SK-N-SH (cell line): Measurements from ENCODE around the gene TRIM29. TPM values are rescaled to one million over a fixed set of nuclear protein-coding genes. Genes with fewer than 3 reads are reported as not detected.

Experiments
- CTCF ChIA-PET: fragments of 300-600, 350-600 bp; formaldehyde crosslinking; extraction: SDS; loops from one replicate; lab custom pipeline; 2021; lab: Yijun Ruan, JAX
- POLR2A ChIA-PET: fragments of 350-600 bp; sonication (Branson Sonifier 250); formaldehyde crosslinking; extraction: SDS; loops from one replicate; lab custom pipeline; 2020; ENCODE audit warnings: antibody characterized with exemption, inconsistent platforms; lab: Yijun Ruan, JAX
- DNase-seq: peaks from one replicate; pipeline ENCODE4 v3.0.0; 2012
- H2AFZ ChIP-seq: fragments of 200-600 bp; sonication (generic); 2 replicates; pipeline ENCODE4 v1.8.1; 2016; ENCODE audit warnings: antibody characterized with exemption, mild to moderate bottlenecking, low read depth
- H3F3A ChIP-seq: fragments of 200-600 bp; sonication (generic); replicated peaks from 2 replicates; pipeline ENCODE3; 2016; ENCODE audit warnings: antibody characterized with exemption, mild to moderate bottlenecking; ENCODE audit not compliant: insufficient read depth
- H3K27ac ChIP-seq, 2 experiments: fragments of 200-500 bp in 1 of 2; fragments of 200-600 bp in 1 of 2; sonication (Bioruptor generic) in 1 of 2; sonication (generic), shearing (Covaris generic) in 1 of 2; 2 replicates each; pipeline versions ENCODE4 v1.5.1 to v1.6.1; 2014 to 2016; ENCODE audit warnings: low read depth in 2 of 2, inconsistent platforms in 1 of 2, low read length in 1 of 2, mild to moderate bottlenecking in 1 of 2, mixed read lengths in 1 of 2
- H3K27me3 ChIP-seq: fragments of 200-600 bp; sonication (generic), shearing (Covaris generic); 2 replicates; pipeline ENCODE4 v1.6.1; 2016; ENCODE audit warnings: mixed run types; ENCODE audit not compliant: insufficient read depth
- H3K36me3 ChIP-seq, 2 experiments: fragments of 200-500 bp in 1 of 2; fragments of 200-600 bp in 1 of 2; sonication (Bioruptor generic) in 1 of 2; sonication (generic) in 1 of 2; replicated peaks in 1 of 2; 2 replicates each; pipeline versions ENCODE3 to v1.5.1; 2014 to 2016; ENCODE audit warnings: low read length in 1 of 2, mild to moderate bottlenecking in 1 of 2; ENCODE audit not compliant: insufficient read depth in 2 of 2, control insufficient read depth in 1 of 2
- H3K4me1 ChIP-seq, 2 experiments: fragments of 200-500 bp in 1 of 2; fragments of 200-600 bp in 1 of 2; sonication (Bioruptor generic) in 1 of 2; sonication (generic), shearing (Covaris generic) in 1 of 2; 2 replicates each; pipeline versions ENCODE4 v1.5.1 to v1.6.1; 2014 to 2016; ENCODE audit warnings: low read depth in 1 of 2, low read length in 1 of 2, mixed run types in 1 of 2; ENCODE audit not compliant: insufficient read depth in 2 of 2, control insufficient read depth in 1 of 2
- H3K4me2 ChIP-seq: fragments of 200-600 bp; sonication (generic), shearing (Covaris generic); 2 replicates; pipeline ENCODE4 v1.6.1; 2017; ENCODE audit warnings: mixed run types
- H3K4me3 ChIP-seq, 2 experiments: fragments of 200-500 bp in 1 of 2; fragments of 200-600 bp in 1 of 2; sonication (Bioruptor generic) in 1 of 2; sonication (generic), shearing (Covaris generic) in 1 of 2; 2 replicates each; pipeline versions ENCODE4 v1.5.1 to v1.8.1; 2014 to 2016; ENCODE audit warnings: low read depth in 2 of 2, inconsistent platforms in 1 of 2, low read length in 1 of 2, mild to moderate bottlenecking in 1 of 2, mixed read lengths in 1 of 2, moderate library complexity in 1 of 2
- H3K79me2 ChIP-seq: fragments of 200-600 bp; sonication (generic); 2 replicates; pipeline ENCODE4 v1.8.1; 2017; ENCODE audit warnings: mild to moderate bottlenecking; ENCODE audit not compliant: insufficient read depth
- H3K9ac ChIP-seq: fragments of 200-600 bp; sonication (generic); 2 replicates; pipeline ENCODE4 v1.6.1; 2017; ENCODE audit warnings: mixed run types
- H3K9me2 ChIP-seq: fragments of 200-600 bp; sonication (generic); 2 replicates; pipeline ENCODE4 v1.6.1; 2017; ENCODE audit warnings: mixed run types
- H3K9me3 ChIP-seq: fragments of 200-600 bp; sonication (generic); 2 replicates; pipeline ENCODE4 v1.6.1; 2017; ENCODE audit warnings: mixed run types, mild to moderate bottlenecking, moderate library complexity
- H4K20me1 ChIP-seq: fragments of 200-600 bp; sonication (generic); 2 replicates; pipeline ENCODE4 v1.6.1; 2017; ENCODE audit warnings: mild to moderate bottlenecking, mixed run types; ENCODE audit not compliant: insufficient read depth
- CTCF ChIP-seq: fragments of 200-600 bp; sonication (generic); IDR thresholded peaks from 2 replicates; pipeline ENCODE4 v1.6.1; 2017; ENCODE audit warnings: antibody characterized with exemption, mild to moderate bottlenecking, moderate library complexity
- ELF1 ChIP-seq: IDR thresholded peaks from 2 replicates; pipeline ENCODE4 v1.4.0; 2012
- EP300 ChIP-seq, 2 experiments: IDR thresholded peaks; 2 replicates each; pipeline versions ENCODE4 v1.4.0 to v1.6.1; 2012; ENCODE audit warnings: borderline replicate concordance in 1 of 2, low read depth in 1 of 2, low read length in 1 of 2
- FOXM1 ChIP-seq: IDR thresholded peaks from 2 replicates; pipeline ENCODE4 v1.4.0; 2012; ENCODE audit warnings: low read depth, mild to moderate bottlenecking
- GABPA ChIP-seq: IDR thresholded peaks from 2 replicates; pipeline ENCODE4 v1.4.0; 2012; ENCODE audit warnings: low read depth, mild to moderate bottlenecking
- IRF3 ChIP-seq: fragments of 150-350 bp; IDR thresholded peaks from 2 replicates; pipeline ENCODE4 v1.6.1; 2016; ENCODE audit warnings: mild to moderate bottlenecking, low read depth, low read length
- NFIC ChIP-seq: IDR thresholded peaks from 2 replicates; pipeline ENCODE4 v1.4.0; 2012; ENCODE audit warnings: borderline replicate concordance
- PBX3 ChIP-seq: IDR thresholded peaks from 2 replicates; pipeline ENCODE4; 2012
- RCOR1 ChIP-seq: fragments of 150-350 bp; IDR thresholded peaks from 2 replicates; pipeline ENCODE4 v1.6.1; 2017; ENCODE audit warnings: antibody characterized with exemption, low read length
- RFX5 ChIP-seq: IDR thresholded peaks from 2 replicates; pipeline ENCODE4 v1.6.1; 2012; ENCODE audit warnings: mild to moderate bottlenecking, improper control_type of control experiment, low read length
- RXRA ChIP-seq: IDR thresholded peaks from 2 replicates; pipeline ENCODE4 v1.4.0; 2012; ENCODE audit warnings: low read depth, mild to moderate bottlenecking, borderline replicate concordance
- SIN3A ChIP-seq: IDR thresholded peaks from 2 replicates; pipeline ENCODE4 v1.6.1; 2012; ENCODE audit warnings: low read depth, mild to moderate bottlenecking, low read length, moderate library complexity, borderline replicate concordance
- SMC3 ChIP-seq: IDR thresholded peaks from 2 replicates; pipeline ENCODE4 v1.6.1; 2012; ENCODE audit warnings: low read depth, low read length, improper control_type of control experiment
- USF1 ChIP-seq: IDR thresholded peaks from 2 replicates; pipeline ENCODE4 v1.4.0; 2012; ENCODE audit warnings: low read depth, borderline replicate concordance
- USF2 ChIP-seq: fragments of 150-350 bp; IDR thresholded peaks from 2 replicates; pipeline ENCODE4 v1.6.1; 2017; ENCODE audit warnings: antibody characterized with exemption, low read length, low read depth, borderline replicate concordance
- WGBS: methylation state at CpG from one replicate; pipeline ENCODE4 v1.1.6; 2017; ENCODE audit warnings: low lambda C conversion rate; 5-methylcytosine and 5-hydroxymethylcytosine counted together
- polyA plus RNA-seq, 3 experiments: library from polyadenylated mRNA; depleted of rRNA; stranded (reverse); fragments of >200 nt; gene quantifications; 2 replicates each; pipeline ENCODE4 v1.2.3, GENCODE V29; 2012

TRIM29 gene
- polyA plus RNA-seq, 1 of the 3 experiments (the other 2 are of a cell fraction): 0.03 TPM

GRCh38 chr11:120102050-120102863 is 35.7 kb downstream of the TRIM29 start:
- POLR2A ChIA-PET: no interaction called here

GRCh38 chr11:120098503-120099020 is 39.4 kb downstream of the TRIM29 start:
- CTCF ChIA-PET: interaction anchor here (0.7 to 4.9 kb wide), 5 partner anchors 9 to 328 kb away, joined by 3 to 33 read pairs (median 3); no protein-coding TSS in a partner anchor
- H3K27ac ChIP-seq: peak overlapping the region in 1 of 2 experiments; percentile 39; a peak in 1 of 4 replicates
- DNase-seq: peak; percentile 45
- TF ChIP-seq NFIC (no peak), RFX5 (no peak), EP300 (IDR thresholded peaks at IDR 0.05; ENCODE audit: borderline replicate concordance in 1 of 2, low read depth in 1 of 2, low read length in 1 of 2) (no peak), RXRA (no peak), RCOR1 (no peak), SIN3A (no peak), PBX3 (no peak), IRF3 (no peak), CTCF (no peak), ELF1 (no peak), SMC3 (no peak; the same call in 1 of the 2 replicates), USF1 (no peak)

More at GRCh38 chr11:120102050-120102863, 35.7 kb downstream of the TRIM29 start:
- Histone ChIP-seq H2AFZ (no peak overlapping the region), H3K4me3 (no peak overlapping the region), H3F3A (no peaks in the 10 kb centered on the region), H3K27ac (no peak overlapping the region), H4K20me1 (no peaks in the 10 kb centered on the region), H3K9me3 (no peaks in the 10 kb centered on the region), H3K79me2 (no peaks in the 10 kb centered on the region), H3K36me3 (no peaks in the 10 kb centered on the region), H3K4me2 (no peak overlapping the region), H3K27me3 (peaks cover 17% of the 10 kb centered on the region; the same call in 1 of the 2 replicates), H3K4me1 (peaks cover 0 to 48% of the 10 kb centered on the region in 2 experiments; a peak in 1 of 4 replicates), H3K9ac (no peak overlapping the region), H3K9me2 (no peaks in the 10 kb centered on the region)
- no peak for TF ChIP-seq RCOR1
- TF ChIP-seq IRF3: no peak
- TF ChIP-seq GABPA: no peak
- no peak for TF ChIP-seq USF2
- TF ChIP-seq FOXM1: no peak
- WGBS: 33% methylated on average over 7 of the region's 8 CpGs
- no peak for DNase-seq
- CTCF ChIA-PET: interaction anchor here (1.2 to 1.3 kb wide), 2 partner anchors 68 to 622 kb away, joined by 3 to 4 read pairs; no protein-coding TSS in a partner anchor

More at GRCh38 chr11:120098503-120099020, 39.4 kb downstream of the TRIM29 start:
- Histone ChIP-seq H3K4me1 (peaks cover 0 to 44% of the 10 kb centered on the region in 2 experiments; a peak in 1 of 4 replicates), H3K27me3 (no peaks in the 10 kb centered on the region; the same call in 1 of the 2 replicates), H3K4me3 (no peak overlapping the region), H3K9me3 (no peaks in the 10 kb centered on the region), H4K20me1 (no peaks in the 10 kb centered on the region), H3K79me2 (no peaks in the 10 kb centered on the region), H3K9me2 (no peaks in the 10 kb centered on the region), H3K9ac (no peak overlapping the region), H3K4me2 (no peak overlapping the region), H2AFZ (no peak overlapping the region), H3F3A (no peaks in the 10 kb centered on the region), H3K36me3 (no peaks in the 10 kb centered on the region)
- POLR2A ChIA-PET: no interaction called here
- WGBS: 58% methylated on average over 8 of the region's 14 CpGs
